Measurements from ENCODE around the gene POLR2J.
"Not testable (repeated sequence)": the region's sequence is repeated elsewhere in the genome, so short reads cannot be mapped to it uniquely, and the experiment has no call there.

Gene POLR2J

GRCh38 chr7:102494473-102495149, 15.9 kb upstream of the POLR2J start:
- DNase-seq: not testable (repeated sequence)

- DNase-seq: not testable (repeated sequence)
Measured at GRCh38 chr7:102494026-102494425, 15.3 kb upstream of the POLR2J start.

GRCh38 chr7:102493220-102493935, 14.7 kb upstream of the POLR2J start:
- DNase-seq: not testable (repeated sequence)

GRCh38 chr7:102490529-102491075, 11.9 kb upstream of the POLR2J start:
- peak; percentile 48 for DNase-seq

GRCh38 chr7:102484317-102484716, 5.6 kb upstream of the POLR2J start:
- not testable (repeated sequence) for DNase-seq

- not testable (repeated sequence) for DNase-seq
Measured at GRCh38 chr7:102481962-102482361, 3.2 kb upstream of the POLR2J start.

GRCh38 chr7:102479982-102480637, 1.4 kb upstream of the POLR2J start:
- not testable (repeated sequence) for DNase-seq

GRCh38 chr7:102479209-102479584, 475 bp upstream of the POLR2J start:
- DNase-seq: not testable (repeated sequence)

- DNase-seq: not testable (repeated sequence)
Measured at GRCh38 chr7:102474736-102475435, 3.8 kb downstream of the POLR2J start.

GRCh38 chr7:102474116-102474515, 4.6 kb downstream of the POLR2J start:
- DNase-seq: not testable (repeated sequence)

- DNase-seq: no peak
Measured at GRCh38 chr7:102473271-102473991, 5.3 kb downstream of the POLR2J start.

- DNase-seq: no peak
Measured at GRCh38 chr7:102472126-102473041, 6.3 kb downstream of the POLR2J start.

- no peak for DNase-seq
Measured at GRCh38 chr7:102471791-102472125, 7.0 kb downstream of the POLR2J start.

- no peak for DNase-seq
Measured at GRCh38 chr7:102469972-102470825, 8.5 kb downstream of the POLR2J start.

- no peak for DNase-seq
Measured at GRCh38 chr7:102469351-102469971, 9.3 kb downstream of the POLR2J start.

- DNase-seq: no peak
Measured at GRCh38 chr7:102468478-102469350, 10.0 kb downstream of the POLR2J start.

GRCh38 chr7:102467581-102468477, 10.9 kb downstream of the POLR2J start:
- DNase-seq: no peak

GRCh38 chr7:102466097-102466496, 12.6 kb downstream of the POLR2J start:
- DNase-seq: no peak
